GM12878 (cell line): ENCODE data around the gene CLMP. TPM values are rescaled to one million over a fixed set of nuclear protein-coding genes. Genes with fewer than 3 reads are reported as not detected.

Experiments used
- ATAC-seq: fragments of 200-7000 bp; cut with Tn5 transposase; 3 replicates; pipeline ENCODE4 v1.9.1; 2020; ENCODE audit warnings: mild to moderate bottlenecking, moderate library complexity
- BruUV-seq: library from RNA; stranded (reverse); fragments of 400-500 nt; replicated peaks from 2 replicates; lab custom pipeline; 2021; lab: Mats Ljungman, UMichigan
- CTCF ChIA-PET: fragments of 300-600 bp; sonication (Branson Sonifier 250); formaldehyde crosslinking; extraction: SDS; loops from one replicate; lab custom pipeline; 2021; ENCODE audit warnings: inconsistent platforms; lab: Yijun Ruan, JAX
- POLR2A ChIA-PET: fragments of 350-600 bp; formaldehyde crosslinking; extraction: SDS; loops from one replicate; lab custom pipeline; 2021; ENCODE audit warnings: inconsistent platforms; lab: Charles Lee
- RAD21 ChIA-PET: fragments of 300-600 bp; sonication (Branson Sonifier 250); formaldehyde crosslinking; loops from one replicate; lab custom pipeline; 2023; ENCODE audit warnings: antibody characterized with exemption; ENCODE audit not compliant: unreplicated experiment; lab: Charles Lee
- SMC1A ChIA-PET: fragments of 300-600 bp; sonication (Branson Sonifier 250); formaldehyde crosslinking; loops from one replicate; lab custom pipeline; 2023; ENCODE audit not compliant: unreplicated experiment, uncharacterized antibody; lab: Charles Lee
- DNase-seq: peaks from one replicate; pipeline ENCODE4 v3.0.0-alpha.2; 2011; ENCODE audit warnings: low read depth, low spot score
- FAIRE-seq: peaks from 3 replicates; lab custom pipeline; 2011; peaks lifted over from hg19 to GRCh38; lab: Jason Lieb, UNC
- H2AFZ ChIP-seq: 2 replicates; pipeline ENCODE4 v1.6.0; 2011; ENCODE audit warnings: low read depth, low read length, control low read depth; ENCODE audit not compliant: control insufficient read depth
- H3K27ac ChIP-seq: 2 replicates; pipeline ENCODE4 v1.5.1; 2011; ENCODE audit warnings: control low read depth; ENCODE audit not compliant: control insufficient read depth, insufficient read depth
- H3K27me3 ChIP-seq, 2 experiments: replicated peaks in 1 of 2; 2 replicates each; pipeline versions ENCODE4 v1.6.0 to v1.6.1; 2011; ENCODE audit warnings: low read length in 1 of 2; ENCODE audit not compliant: control insufficient read depth in 2 of 2, insufficient read depth in 2 of 2
- H3K36me3 ChIP-seq, 2 experiments: 2 replicates each; pipeline ENCODE4 v1.5.1; 2011; ENCODE audit warnings: low read length in 1 of 2; ENCODE audit not compliant: control insufficient read depth in 2 of 2, insufficient read depth in 2 of 2
- H3K4me1 ChIP-seq: 2 replicates; pipeline ENCODE4 v1.6.1; 2011; ENCODE audit warnings: mild to moderate bottlenecking, low read length, moderate library complexity, mixed read lengths; ENCODE audit not compliant: control insufficient read depth, insufficient read depth
- H3K4me2 ChIP-seq: 2 replicates; pipeline ENCODE4 v1.6.0; 2011; ENCODE audit warnings: control low read depth; ENCODE audit not compliant: control insufficient read depth, insufficient read depth
- H3K4me3 ChIP-seq: fragments of 200-600 bp; sonication (generic); 2 replicates; pipeline ENCODE4 v1.5.1; 2016
- H3K79me2 ChIP-seq: 2 replicates; pipeline ENCODE4 v1.6.0; 2011; ENCODE audit warnings: low read length; ENCODE audit not compliant: control insufficient read depth, insufficient read depth
- H3K9ac ChIP-seq: 2 replicates; pipeline ENCODE4 v1.8.0; 2011; ENCODE audit warnings: low read length, control low read depth, mixed read lengths; ENCODE audit not compliant: control insufficient read depth, insufficient read depth
- H3K9me3 ChIP-seq: replicated peaks from 3 replicates; pipeline ENCODE4 v1.5.1; 2011; ENCODE audit warnings: mild to moderate bottlenecking, low read length; ENCODE audit not compliant: control insufficient read depth, insufficient read depth
- H4K20me1 ChIP-seq: 2 replicates; pipeline ENCODE4 v1.6.0; 2011; ENCODE audit not compliant: control insufficient read depth, insufficient read depth
- BRCA1 ChIP-seq: IDR thresholded peaks from 2 replicates; pipeline ENCODE4 v1.6.1; 2011; ENCODE audit warnings: low read depth, low read length, improper control_type of control experiment
- NBN ChIP-seq: fragments of 450-650 bp; IDR thresholded peaks from 2 replicates; pipeline ENCODE4 v1.6.1; 2016
- PKNOX1 ChIP-seq: fragments of 450-650 bp; IDR thresholded peaks from 2 replicates; pipeline ENCODE4 v1.6.1; 2016; ENCODE audit warnings: mild to moderate bottlenecking
- SIX5 ChIP-seq: IDR thresholded peaks from 2 replicates; pipeline ENCODE4 v1.6.1; 2011; ENCODE audit warnings: mild to moderate bottlenecking, low read depth, low read length, moderate library complexity; ENCODE audit not compliant: severe bottlenecking
- STAT3 ChIP-seq: IDR thresholded peaks from 2 replicates; pipeline ENCODE4 v1.6.1; 2011; ENCODE audit warnings: low read depth, low read length, improper control_type of control experiment
- TARDBP ChIP-seq: IDR thresholded peaks from 2 replicates; pipeline ENCODE4 v1.6.1; 2016; ENCODE audit warnings: borderline replicate concordance
- WGBS: methylation state at CpG from one replicate; pipeline ENCODE4 v1.1.6; 2016; ENCODE audit warnings: low lambda C conversion rate; ENCODE audit not compliant: insufficient replicate concordance, insufficient coverage; ENCODE audit errors: missing lambda C conversion rate; 5-methylcytosine and 5-hydroxymethylcytosine counted together
- in situ Hi-C: fragments of 300-500 bp; cut with MboI; formaldehyde crosslinking; loops from 9 replicates; pipeline ENCODE4 v1.14.3; 2018; ENCODE audit warnings: mixed read lengths
- intact Hi-C: fragments of 100-400 bp; cut with micrococcal nuclease; formaldehyde crosslinking; loops from one replicate; pipeline ENCODE4 v1.14.2; 2022; ENCODE audit not compliant: unreplicated experiment
- polyA plus RNA-seq, 11 experiments: library from polyadenylated mRNA; depleted of rRNA in 4 of 11; unstranded in 6 of 11; stranded (reverse) in 5 of 11; fragments of >200 nt; fragmentation: Nextera tagmentation in 4 of 11; fragmentation: Illumina TruSeq in 1 of 11; extraction: Ambion mirVana in 4 of 11; extraction: Trizol in 1 of 11; gene quantifications; 1 replicate in 1 of 11; 2 replicates in 10 of 11; pipeline versions ENCODE4 v1.2.1 to v1.2.3, GENCODE V29; 2011 to 2016; ENCODE audit warnings: inconsistent platforms in 2 of 11, missing spikeins in 2 of 11, low read depth in 1 of 11
- total RNA-seq, 4 experiments: library from RNA; depleted of rRNA in 3 of 4; stranded (reverse); fragments of >200 nt in 3 of 4; fragmentation: Illumina TruSeq in 1 of 4; extraction: Trizol in 1 of 4; gene quantifications; 2 replicates each; pipeline versions ENCODE4 v1.2.1 to v1.2.3, GENCODE V29; 2013 to 2021
- TF ChIP-seq, protein P1 (sequence below): fragments of 450-650 bp; IDR thresholded peaks from 2 replicates; pipeline ENCODE4 v1.6.1; 2016; ENCODE audit warnings: mild to moderate bottlenecking
- TF ChIP-seq, protein P2 (sequence below): IDR thresholded peaks from 2 replicates; pipeline ENCODE4 v1.6.1; 2012; ENCODE audit warnings: low read depth, low read length, improper control_type of control experiment
- TF ChIP-seq, protein P3 (sequence below): fragments of 450-650 bp; IDR thresholded peaks from 2 replicates; pipeline ENCODE4 v1.6.1; 2014; ENCODE audit warnings: mild to moderate bottlenecking

Gene CLMP
- total and polyA plus RNA-seq, 10 of the 15 experiments (the other 5 are each of a cell fraction or from before 2014, with no cell fraction given) = 0.01 to 0.71 (median 0.20) TPM; not detected in 4

- TF ChIP-seq, protein P1, sequence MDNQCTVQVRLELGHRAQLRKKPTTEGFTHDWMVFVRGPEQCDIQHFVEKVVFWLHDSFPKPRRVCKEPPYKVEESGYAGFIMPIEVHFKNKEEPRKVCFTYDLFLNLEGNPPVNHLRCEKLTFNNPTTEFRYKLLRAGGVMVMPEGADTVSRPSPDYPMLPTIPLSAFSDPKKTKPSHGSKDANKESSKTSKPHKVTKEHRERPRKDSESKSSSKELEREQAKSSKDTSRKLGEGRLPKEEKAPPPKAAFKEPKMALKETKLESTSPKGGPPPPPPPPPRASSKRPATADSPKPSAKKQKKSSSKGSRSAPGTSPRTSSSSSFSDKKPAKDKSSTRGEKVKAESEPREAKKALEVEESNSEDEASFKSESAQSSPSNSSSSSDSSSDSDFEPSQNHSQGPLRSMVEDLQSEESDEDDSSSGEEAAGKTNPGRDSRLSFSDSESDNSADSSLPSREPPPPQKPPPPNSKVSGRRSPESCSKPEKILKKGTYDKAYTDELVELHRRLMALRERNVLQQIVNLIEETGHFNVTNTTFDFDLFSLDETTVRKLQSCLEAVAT = no peak
- TF ChIP-seq NBN = no peak
Observed at GRCh38 chr11:123187248-123187647, 7.8 kb downstream of the CLMP start (continued).

- ChIA-PET SMC1A (no interaction called here), POLR2A (no interaction called here), RAD21 (no interaction called here), CTCF (interaction anchor here (1.1 kb wide), 1 partner anchor 75 kb away, joined by 4 read pairs; no protein-coding TSS in a partner anchor)
- intact Hi-C loops (no loop called here), in situ Hi-C loops (no loop called here)
- Histone ChIP-seq H2AFZ (no peak overlapping the region), H3K27me3 (peaks cover 8 to 10% of the 10 kb centered on the region in 2 experiments; a peak in 3 of 4 replicates), H3K4me1 (no peaks in the 10 kb centered on the region), H3K4me2 (no peak overlapping the region), H3K27ac (no peak overlapping the region), H3K79me2 (no peaks in the 10 kb centered on the region), H4K20me1 (no peaks in the 10 kb centered on the region), H3K9ac (no peak overlapping the region), H3K4me3 (no peak overlapping the region), H3K9me3 (no peaks in the 10 kb centered on the region), H3K36me3 (no peaks in the 10 kb centered on the region)
- ATAC-seq = no peak
- WGBS = 26% methylated on average over 8 of the region's 8 CpGs
- DNase-seq = no peak
- no peak for FAIRE-seq
- no peak for TF ChIP-seq BRCA1
- TF ChIP-seq PKNOX1 = no peak
- no peak for TF ChIP-seq SIX5
- no peak for TF ChIP-seq TARDBP
- TF ChIP-seq, protein P2, sequence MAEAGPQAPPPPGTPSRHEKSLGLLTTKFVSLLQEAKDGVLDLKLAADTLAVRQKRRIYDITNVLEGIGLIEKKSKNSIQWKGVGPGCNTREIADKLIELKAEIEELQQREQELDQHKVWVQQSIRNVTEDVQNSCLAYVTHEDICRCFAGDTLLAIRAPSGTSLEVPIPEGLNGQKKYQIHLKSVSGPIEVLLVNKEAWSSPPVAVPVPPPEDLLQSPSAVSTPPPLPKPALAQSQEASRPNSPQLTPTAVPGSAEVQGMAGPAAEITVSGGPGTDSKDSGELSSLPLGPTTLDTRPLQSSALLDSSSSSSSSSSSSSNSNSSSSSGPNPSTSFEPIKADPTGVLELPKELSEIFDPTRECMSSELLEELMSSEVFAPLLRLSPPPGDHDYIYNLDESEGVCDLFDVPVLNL = no peak
- TF ChIP-seq STAT3 = no peak
- TF ChIP-seq, protein P3, sequence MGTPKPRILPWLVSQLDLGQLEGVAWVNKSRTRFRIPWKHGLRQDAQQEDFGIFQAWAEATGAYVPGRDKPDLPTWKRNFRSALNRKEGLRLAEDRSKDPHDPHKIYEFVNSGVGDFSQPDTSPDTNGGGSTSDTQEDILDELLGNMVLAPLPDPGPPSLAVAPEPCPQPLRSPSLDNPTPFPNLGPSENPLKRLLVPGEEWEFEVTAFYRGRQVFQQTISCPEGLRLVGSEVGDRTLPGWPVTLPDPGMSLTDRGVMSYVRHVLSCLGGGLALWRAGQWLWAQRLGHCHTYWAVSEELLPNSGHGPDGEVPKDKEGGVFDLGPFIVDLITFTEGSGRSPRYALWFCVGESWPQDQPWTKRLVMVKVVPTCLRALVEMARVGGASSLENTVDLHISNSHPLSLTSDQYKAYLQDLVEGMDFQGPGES = no peak
- BruUV-seq = no TSS peak
Observed at GRCh38 chr11:123186286-123186685, 8.8 kb downstream of the CLMP start.
